HG03342 (cell line): ENCODE results near the gene LMO1.

ENCODE experiments used
- ATAC-seq: cut with Tn5 transposase; IDR thresholded peaks from one replicate; pipeline ENCODE4 v1.9.1; 2021; ENCODE audit warnings: mild to moderate bottlenecking, moderate library complexity; ENCODE audit not compliant: unreplicated experiment

Gene LMO1

DNA sequence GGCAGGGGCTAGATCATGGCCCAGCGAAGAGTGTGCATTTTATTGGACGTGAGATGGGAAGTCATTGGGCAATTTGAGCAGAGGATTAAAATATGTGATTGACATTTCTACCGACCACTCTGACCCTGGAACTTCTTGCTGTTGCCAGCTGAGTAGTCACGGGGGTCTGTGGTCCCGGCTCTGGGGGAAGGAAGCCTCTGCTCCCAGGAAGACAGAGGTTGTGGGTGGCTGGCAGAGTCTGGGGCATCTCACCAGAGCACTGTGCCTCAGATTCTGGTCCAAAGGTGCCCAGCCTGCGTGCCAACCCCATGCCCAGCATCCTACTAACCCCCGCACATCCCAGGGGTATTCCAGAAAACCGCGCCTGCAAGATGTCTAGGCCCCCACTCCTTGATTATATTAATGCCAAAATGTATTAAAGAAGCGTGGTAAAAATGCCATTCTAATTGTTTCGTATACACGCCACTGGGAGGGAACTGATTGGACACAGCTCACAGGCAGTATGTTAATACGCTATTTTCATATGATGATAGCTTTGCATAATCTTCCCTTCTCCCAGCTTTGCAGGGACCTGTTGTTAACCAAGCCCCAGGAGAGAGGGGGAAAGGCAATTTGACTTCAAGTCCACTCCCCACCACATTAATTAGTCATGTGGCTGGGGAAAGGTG is 25.3 kb upstream of the LMO1 start:
- no peak for ATAC-seq

DNA sequence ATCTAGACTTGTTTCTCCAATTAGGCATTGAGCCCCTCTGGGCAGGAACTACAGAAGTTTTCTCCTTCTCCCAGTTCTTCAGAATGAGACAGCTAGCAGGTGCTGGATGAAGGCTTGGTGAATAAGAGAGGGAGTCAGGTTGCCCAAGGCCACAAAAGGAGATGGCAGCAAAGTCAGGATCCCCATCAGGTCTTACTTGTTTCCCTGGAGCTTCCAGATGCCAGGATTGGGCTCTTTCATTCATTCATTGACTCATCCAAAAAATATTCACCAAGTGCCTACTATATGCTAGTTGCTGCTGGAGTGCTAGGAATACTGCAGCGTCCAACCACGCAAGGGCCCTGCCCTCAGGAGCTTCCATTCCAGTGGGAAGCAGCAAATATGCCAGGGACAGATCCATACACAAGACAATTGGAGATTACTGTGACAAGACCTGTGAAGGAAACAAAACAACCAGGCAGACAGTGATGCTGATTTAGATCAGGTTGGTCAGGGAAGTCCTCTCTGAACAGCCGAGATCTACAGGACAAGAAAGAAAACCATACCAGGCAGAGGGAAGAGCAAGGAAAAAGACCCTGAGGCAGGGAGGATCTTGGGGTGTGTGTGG is 24.6 kb upstream of the LMO1 start:
- no peak for ATAC-seq

DNA sequence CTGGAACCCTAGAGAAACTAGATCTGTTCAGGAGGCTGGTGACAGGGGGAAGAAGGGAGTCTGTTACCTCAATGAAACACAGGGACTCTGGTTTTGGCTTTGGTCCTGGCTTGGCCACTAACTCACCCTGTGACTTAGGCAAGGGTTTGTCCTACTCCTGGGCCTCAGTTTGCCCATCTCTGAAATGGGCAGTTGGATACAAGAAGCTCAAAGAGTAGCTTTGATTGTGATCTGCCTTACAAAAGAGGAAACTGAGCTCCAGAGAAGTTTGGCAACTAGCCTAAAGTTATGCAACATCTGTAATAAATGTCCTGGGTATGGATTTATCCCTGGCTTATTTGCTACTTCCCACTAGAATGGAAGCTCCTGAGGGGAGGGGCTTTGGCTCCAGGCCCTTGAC is 24.0 kb upstream of the LMO1 start:
- no peak for ATAC-seq

DNA sequence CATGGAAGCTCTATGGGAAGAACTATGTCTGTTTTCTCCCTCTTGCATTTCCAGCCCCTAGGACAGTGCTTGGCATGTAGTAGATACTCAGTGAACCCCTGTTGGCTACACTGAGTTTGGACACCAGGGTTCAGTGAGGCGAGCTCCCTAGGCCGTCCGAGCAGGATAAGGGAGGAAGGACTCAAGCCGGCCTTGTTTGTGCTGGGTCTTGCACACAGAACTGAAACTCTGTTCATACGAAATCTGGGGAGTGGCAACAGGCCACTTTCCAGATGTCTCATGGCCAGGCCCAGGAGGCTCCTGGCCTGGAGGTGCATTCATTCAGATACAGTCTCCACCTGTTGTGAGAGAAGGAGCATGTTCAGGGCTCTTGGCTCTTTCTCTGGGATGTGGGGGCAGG is 23.6 kb upstream of the LMO1 start:
- ATAC-seq: no peak

DNA sequence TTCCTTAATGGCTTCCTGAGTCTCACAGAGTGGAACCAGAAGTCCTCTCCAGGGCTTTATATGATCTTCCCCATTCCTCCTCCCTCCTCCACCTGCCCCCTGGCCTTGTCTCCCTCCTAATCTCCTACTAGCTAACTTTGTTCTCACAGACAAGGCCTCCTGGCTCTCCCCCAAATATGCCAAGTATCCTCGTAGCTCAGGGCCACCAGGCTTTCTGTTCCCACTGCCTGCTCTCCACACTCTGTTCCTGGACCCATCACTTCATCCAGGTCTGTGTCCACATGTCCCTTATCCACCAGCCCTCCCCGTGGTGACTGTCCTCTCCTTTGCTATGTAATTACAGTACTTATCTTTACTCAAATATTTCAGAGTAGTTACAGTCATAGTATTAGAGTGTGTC is 23.2 kb upstream of the LMO1 start:
- no peak for ATAC-seq

DNA sequence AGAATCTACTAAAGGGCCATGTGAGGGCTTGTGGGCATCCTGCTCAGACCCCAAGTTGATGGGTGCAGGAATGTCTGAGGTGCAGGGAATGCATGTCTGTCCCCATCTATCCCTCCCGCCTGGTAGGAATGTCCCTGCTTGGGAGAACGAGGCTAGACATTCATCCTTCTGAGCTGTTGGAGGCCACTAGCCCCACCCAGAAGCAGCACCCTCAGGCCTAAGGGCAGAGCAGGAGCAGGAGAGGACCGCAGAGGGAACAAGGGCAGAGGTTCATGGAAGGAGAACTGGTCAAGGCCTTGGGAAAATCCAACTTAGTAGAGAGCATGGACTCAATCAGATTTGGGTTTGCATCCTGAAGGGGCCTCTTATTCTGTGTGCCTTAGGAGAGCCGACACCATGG is 22.1 kb upstream of the LMO1 start:
- ATAC-seq: no peak

DNA sequence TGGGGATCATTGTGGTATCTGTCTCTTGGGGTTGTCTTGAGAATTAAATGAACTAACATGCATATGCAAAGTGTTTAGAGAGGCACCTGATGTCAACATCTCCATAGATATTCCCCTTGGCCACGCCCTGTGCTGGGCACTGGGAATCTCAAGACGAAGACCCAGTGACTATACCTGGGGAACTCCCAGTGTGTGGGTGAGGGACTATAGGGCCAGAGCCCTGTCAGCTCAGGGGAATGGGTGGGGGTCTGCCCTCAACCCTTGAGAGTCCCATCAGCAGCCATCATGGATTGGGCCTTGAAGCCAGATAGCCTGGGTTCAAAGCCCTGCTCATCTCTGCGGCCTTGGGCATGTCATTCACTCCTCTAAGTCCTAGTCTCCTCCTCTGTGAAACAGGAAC is 21.6 kb upstream of the LMO1 start:
- no peak for ATAC-seq

DNA sequence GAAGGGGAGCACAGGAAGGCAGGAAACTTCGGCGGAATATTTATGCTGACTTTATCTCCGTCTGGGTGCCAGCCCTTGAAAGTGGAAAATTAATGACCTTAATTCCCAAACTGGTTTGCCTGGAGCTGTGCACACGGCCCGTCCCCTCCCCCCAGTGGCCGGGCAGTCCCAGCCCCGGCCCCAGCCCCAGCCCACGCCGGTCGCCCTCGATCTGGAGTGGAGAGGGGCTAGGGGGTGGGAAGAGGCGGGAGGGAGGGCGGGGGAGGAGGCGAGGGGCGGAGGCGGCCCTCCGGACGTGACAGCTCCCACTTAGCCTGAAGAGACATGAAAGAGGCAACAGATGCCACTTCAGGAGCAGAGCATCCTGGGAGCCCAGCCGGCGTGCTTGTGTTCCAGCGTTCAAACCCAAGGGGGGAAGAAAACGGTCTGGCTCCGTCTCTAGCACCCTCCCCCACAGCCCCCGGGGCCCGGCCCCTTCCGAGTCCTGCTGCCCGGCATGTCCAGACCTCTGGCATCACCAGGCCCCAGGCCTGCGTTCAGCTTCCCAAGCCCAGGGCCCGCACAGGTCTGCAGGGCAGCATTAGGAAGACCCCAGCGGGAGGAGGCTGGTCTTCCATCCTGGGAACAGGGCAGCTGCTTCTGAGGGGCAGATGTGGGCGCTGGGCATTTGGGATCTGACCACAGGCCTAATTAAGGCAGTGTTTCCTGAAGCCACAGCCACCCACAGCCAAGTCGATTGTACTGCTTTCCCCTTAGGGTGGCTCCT is 20.0 kb upstream of the LMO1 start:
- no peak for ATAC-seq

DNA sequence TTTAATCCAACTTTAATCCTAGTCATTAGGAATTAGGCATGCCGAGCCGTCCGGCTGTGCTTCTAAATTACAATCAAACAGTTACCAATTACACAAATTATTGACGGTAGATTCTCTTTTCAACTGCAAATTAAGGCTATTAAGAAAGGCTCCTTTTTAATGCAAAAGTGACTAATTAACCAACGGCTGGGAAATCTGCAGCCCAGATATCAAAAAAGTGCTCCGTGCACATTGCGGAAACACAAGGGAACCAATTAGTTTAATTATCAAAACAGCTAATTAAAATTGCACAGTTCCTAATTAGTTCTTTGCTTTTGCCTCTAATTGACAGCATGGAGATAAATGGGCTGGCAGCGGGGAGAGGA is 19.4 kb upstream of the LMO1 start:
- ATAC-seq: no peak

DNA sequence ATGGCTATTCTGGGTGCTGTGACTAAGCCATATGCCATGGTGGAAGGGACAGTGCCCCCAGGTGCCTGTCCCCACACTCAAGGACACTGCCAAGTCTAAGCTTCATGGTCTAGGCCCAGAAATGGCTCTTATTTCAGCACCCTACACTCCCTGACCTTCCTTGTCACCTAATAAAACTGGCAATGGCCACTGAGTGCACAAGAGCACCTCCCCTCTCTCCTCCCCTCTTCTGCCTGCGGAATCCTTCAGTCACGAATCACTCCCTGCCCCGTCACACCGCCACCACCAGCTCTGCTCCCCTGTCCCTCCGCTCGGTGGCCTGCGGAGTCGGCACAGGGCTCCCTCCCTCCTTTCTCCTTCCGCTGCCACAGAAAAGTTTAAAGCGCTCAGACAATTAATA is 19.0 kb upstream of the LMO1 start:
- no peak for ATAC-seq

DNA sequence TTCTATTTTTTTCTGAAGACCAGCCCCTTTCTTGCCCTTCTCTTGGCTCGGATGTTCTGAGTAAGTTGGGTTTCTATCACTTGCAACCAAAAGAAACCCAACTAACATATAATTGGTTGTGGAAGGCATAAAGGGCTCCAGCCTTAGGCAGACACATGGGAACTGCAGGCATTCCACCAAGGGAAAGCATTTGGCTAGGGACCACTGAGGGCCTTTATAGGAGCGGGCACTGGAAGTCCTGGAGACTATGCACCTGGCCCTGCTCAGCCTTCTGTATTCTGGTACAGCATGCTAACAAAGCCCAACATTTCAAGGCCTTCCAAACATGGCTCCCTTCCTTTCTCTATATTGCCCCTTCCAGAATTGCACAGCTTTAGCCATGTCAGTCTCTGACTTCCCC is 17.6 kb upstream of the LMO1 start:
- ATAC-seq: no peak

DNA sequence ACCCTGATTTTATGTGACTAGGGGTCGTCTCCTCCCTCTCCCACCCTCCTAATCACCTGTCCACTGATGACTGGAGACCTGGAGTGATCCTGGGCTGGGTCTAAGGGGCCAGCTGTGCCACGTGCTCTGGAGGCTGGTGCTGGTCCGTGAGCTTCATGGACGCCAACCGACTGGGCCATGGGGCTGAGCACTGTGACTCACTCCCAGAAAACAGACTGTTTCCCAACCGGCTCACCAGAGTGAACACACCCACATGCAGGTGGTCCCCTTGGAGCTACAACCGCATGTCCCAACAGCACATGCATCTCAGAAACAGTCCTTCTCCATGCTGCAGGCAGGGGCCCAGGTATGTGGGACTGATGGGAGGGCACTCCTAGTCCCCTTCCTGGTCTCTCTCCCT is 14.0 kb upstream of the LMO1 start:
- ATAC-seq: no peak

DNA sequence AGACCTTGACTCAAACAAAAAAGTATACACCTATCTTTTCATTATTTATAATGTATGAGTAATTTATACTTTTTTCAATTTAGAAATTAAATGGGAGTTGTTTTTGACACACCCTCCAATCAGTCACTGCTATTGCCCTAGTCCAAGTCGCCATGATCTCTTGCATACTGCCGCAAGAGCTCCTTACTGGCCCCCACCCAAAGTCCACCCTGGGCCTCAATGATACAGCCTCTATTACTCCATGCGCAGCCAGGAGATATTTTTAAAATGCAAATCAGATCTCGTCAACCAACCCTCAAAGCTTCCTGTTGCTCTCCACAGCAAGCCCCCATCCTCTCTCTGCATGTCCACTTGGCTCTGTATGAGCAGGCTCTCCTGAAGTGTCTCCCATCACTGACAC is 12.8 kb upstream of the LMO1 start:
- no peak for ATAC-seq

DNA sequence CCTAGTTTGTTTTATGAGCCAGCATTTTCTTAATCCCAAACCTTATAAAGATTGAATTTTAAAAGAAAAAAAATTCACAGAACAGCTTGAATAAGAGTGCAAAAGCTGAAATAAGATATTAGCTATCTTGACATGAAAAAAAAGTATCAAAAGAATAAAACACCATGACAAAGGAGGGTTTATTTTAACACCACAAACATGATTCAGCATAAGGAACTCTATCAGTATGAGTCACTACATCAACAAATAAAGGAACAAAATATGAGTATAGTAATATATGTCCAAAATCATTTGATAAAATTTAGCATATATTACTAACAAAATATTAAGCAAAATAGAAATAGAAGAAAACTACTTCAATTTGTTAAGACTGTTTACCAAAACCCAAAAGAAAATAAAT is 9.6 kb upstream of the LMO1 start:
- no peak for ATAC-seq

DNA sequence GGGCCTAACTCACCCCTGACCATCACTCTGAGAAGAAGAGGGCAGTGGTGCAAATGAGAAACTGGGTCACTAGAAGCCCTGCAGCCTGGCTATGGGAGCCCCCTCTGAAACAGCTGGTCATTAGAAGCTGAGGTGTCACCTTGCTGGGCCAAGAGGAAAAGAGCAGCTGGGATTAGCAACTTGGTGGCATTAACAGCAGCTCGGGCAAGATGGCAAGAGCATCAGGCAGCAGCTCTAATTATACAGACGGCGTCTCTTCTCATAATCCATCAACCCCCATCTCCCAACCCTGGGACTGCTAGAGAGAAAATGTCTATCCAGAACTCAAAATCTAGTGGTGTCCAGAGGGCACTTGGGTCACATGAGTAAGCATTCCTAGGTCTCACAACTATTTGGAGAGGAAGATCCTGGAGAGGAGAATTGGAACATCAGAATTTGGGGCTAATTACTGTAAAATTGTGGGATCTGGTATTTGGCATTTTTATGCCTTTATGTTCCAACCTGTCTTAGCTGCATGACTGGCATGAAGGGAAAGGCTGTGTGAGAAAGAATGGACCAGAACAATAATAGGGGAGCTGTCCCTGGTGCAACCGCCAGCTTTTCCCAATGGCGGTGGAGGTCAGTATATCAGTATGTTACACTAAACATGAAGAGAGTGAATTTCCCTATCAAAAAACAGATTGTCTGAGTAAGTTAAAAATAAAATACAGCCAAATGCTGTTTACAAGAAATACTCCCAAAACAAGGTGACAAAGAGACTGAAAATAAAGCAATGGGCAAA is 7.6 kb upstream of the LMO1 start:
- ATAC-seq: no peak

DNA sequence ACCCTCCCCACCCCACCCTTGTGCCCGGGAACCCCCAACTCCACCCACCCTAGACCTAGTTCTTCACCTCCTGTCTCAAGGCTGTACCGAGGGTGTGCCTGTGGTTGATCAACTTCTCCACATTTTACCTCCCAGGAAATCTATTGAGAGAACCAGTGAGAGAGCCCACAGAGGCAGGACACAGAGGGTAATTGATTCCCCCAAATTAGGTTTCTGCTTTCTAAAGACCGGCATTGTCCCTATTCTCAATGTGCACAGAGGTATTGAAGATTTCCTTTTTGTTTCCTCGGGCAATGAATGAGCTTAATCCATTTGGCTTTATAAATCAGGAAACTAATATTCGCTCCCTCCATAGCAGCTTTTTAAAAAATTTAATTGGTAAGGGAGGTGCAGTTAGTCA is 6.0 kb upstream of the LMO1 start:
- no peak for ATAC-seq

DNA sequence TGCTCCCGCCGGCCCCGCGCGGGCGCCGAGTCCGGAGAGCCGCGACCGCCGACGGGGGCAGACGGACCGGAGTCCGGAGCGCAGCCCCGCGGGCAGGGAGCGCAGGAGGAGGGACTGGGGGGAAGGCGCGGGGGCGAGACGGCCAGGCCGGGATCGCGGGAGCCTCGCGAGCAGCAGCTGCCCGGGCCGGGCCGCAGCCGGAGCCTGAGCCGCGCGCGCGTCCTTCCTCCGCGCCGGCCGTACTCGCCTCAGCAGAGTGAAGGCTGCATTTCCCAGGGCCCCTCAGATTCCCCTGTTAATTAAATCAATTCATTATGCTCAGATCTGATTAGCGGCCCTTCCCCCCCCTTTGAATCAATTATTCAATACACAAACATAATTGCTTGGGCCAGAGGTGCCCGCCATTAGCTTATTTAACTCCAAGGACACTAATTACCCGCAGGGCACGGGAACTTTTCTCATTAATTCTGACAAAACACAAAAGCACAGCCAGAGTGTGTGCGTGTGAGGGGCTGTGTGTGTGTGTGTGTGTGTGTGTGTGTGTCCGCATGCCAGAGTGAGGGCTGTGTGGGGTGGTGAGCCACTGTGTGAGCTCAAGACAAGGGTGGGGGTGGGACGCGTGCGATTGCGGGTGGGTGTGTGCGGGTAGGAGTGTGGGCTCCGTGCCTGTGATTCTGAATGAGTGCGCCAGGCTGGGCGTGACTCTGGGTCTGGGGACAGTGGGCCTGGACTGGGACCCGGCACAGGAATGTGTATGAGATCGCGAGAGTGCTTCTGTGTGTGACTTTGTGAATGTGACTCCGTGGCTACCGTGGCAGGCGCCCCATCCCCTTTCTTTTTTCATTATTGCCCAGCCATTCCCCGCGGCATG is 5.1 kb upstream of the LMO1 start:
- no peak for ATAC-seq

DNA sequence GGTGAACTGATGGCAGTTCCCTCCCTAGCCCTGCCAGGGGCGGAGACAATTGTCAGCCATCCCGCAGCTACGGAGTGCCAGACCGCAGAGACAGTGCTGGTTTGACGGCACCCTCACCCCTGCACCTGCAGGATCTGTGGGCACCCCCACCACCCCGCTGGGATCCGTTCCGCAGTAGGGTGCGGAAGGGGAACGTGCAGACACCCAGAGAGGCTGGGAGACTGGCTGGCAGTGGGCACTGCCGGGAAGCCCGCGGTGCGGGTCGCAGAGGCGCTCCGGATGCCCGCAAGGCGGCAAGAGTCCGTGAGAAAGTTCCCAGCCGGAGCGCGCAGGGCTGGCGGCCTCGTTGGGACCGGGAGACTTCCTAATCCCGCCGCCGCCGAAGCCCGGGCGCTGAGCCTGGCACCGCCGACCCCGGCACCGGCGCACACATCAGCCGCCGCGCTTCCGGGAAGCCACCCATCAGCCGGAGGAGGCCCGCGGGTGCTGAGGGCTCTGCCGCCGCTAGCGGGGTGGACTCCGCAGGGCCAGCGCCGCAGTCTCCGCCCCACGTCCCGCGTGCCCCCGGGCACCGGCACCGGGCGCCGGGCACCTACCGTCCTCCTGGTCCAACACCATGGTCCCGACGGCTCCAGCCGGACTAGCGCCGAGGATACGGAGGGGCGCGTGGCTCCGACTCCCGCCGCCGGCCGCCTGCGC is 4.3 kb upstream of the LMO1 start:
- no peak for ATAC-seq

DNA sequence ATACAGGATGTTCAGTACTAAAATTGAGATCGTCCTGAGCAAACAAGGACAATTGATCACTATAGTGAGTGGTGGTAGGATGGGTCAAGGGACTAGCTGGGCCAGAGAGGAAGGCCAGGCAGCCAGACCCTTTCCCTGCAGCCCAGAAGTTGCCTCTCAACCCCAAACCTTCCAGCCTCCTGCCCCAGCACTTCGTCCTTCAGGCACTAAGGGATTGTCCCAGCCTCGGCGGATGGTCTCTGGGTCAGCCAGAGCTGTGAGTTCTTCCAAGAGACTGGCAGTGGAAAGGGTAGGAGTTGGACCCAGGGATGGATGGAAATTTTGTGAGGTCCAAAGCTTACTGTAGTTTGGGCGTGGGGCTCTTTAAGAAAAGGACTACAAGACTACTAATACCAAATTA is 3.6 kb upstream of the LMO1 start:
- no peak for ATAC-seq
